Activated T-cell treated with anti-CD3 and anti-CD28 coated beads, Interleukin-2, amount 50 U/mL, for 24 hours (primary cell): ENCODE results near the gene DNMT3B.
"Not testable (repeated sequence)": the region's sequence is repeated elsewhere in the genome, so short reads cannot be mapped to it uniquely, and the experiment has no call there.

Experiments
- DNase-seq: peaks from one replicate; pipeline ENCODE4 v3.0.0-alpha.2; 2020
- H3K27ac Mint-ChIP-seq: 2 replicates; pipeline ENCODE4 v1.8.0; 2020; ENCODE audit warnings: mild to moderate bottlenecking, mixed read lengths
- H3K27me3 Mint-ChIP-seq: 2 replicates; pipeline ENCODE4 v1.8.0; 2020; ENCODE audit warnings: mixed read lengths
- H3K36me3 Mint-ChIP-seq: 2 replicates; pipeline ENCODE4 v1.8.0; 2020; ENCODE audit warnings: low read depth, mixed read lengths
- H3K4me1 Mint-ChIP-seq: 2 replicates; pipeline ENCODE4 v1.8.0; 2020; ENCODE audit warnings: low read depth, mixed read lengths
- H3K4me3 Mint-ChIP-seq: 2 replicates; pipeline ENCODE4 v1.8.0; 2020; ENCODE audit warnings: mild to moderate bottlenecking, moderate library complexity, mixed read lengths
- H3K9me3 Mint-ChIP-seq: 2 replicates; pipeline ENCODE4 v1.8.0; 2020; ENCODE audit warnings: mixed read lengths

The DNMT3B gene

GRCh38 chr20:32751702-32752457 lies 10.3 kb upstream of the DNMT3B start:
- Mint-ChIP-seq H3K27ac (no peak overlapping the region), H3K9me3 (no peaks in the 10 kb centered on the region), H3K4me1 (peaks cover 11% of the 10 kb centered on the region), H3K27me3 (no peaks in the 10 kb centered on the region), H3K4me3 (no peak overlapping the region), H3K36me3 (no peaks in the 10 kb centered on the region)
- DNase-seq, result no peak

- no peaks in the 10 kb centered on the region for H3K27me3 Mint-ChIP-seq
- H3K9me3 Mint-ChIP-seq, result no peaks in the 10 kb centered on the region
- no peaks in the 10 kb centered on the region for H3K36me3 Mint-ChIP-seq
- no peak overlapping the region for H3K4me3 Mint-ChIP-seq
- H3K27ac Mint-ChIP-seq, result peak overlapping the region; percentile 54
- peaks cover 11% of the 10 kb centered on the region for H3K4me1 Mint-ChIP-seq
- no peak for DNase-seq
Measured at GRCh38 chr20:32752458-32753250, 9.5 kb upstream of the DNMT3B start.

DNA sequence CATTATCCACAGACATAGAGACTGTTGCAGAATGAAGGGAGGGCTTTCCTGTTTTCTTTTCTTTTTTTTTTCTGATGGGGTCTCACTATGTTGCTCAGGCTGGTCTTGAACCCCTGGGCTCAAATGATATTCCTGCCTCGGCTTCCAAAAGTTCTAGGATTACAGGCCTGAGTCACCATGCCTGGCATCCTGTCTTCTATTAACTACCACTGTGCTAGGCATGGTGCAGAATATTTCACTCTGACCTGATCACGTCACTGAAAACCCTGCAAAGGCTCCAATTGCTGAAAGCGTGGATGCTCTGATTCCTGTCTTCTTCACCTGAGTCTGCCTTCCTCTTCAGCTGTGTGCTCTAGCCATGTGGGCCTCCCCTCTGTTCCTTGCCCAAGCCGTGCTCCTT lies 8.5 kb upstream of the DNMT3B start:
- Mint-ChIP-seq H3K4me3 (no peak overlapping the region), H3K36me3 (no peaks in the 10 kb centered on the region), H3K27ac (no peak overlapping the region), H3K4me1 (peaks cover 12% of the 10 kb centered on the region), H3K9me3 (no peaks in the 10 kb centered on the region), H3K27me3 (no peaks in the 10 kb centered on the region)
- DNase-seq, result no peak

DNA sequence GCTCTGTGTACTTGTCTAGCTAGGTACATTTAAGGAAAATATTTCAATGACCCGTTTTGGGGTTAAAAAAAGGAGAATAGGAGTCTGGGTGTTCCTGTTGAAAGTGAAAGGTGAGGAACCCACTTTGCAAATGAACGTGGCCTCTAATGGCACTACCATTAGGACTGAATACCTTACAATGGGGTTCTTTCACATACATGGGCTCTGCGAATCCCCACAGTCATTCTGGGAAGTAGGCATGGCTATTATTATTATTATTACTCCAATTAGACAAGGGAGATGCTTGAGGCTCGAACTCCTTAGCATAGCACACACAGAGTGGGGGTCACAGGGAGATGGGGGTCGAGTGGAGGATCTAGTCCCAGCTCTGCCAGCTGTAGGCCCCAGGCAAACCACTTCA lies 6.0 kb upstream of the DNMT3B start:
- H3K4me3 Mint-ChIP-seq, result no peak overlapping the region
- no peak overlapping the region for H3K27ac Mint-ChIP-seq
- peaks cover under 1% of the 10 kb centered on the region for H3K27me3 Mint-ChIP-seq
- H3K4me1 Mint-ChIP-seq, result peaks cover 16% of the 10 kb centered on the region
- H3K9me3 Mint-ChIP-seq, result no peaks in the 10 kb centered on the region
- H3K36me3 Mint-ChIP-seq, result no peaks in the 10 kb centered on the region
- DNase-seq, result no peak

- Mint-ChIP-seq H3K27me3 (peaks cover 8% of the 10 kb centered on the region), H3K9me3 (no peaks in the 10 kb centered on the region), H3K27ac (peak overlapping the region; percentile 69), H3K36me3 (no peaks in the 10 kb centered on the region), H3K4me3 (peak overlapping the region; percentile 77), H3K4me1 (peaks cover 17% of the 10 kb centered on the region)
- no peak for DNase-seq
Measured at GRCh38 chr20:32761417-32761830, 761 bp upstream of the DNMT3B start.

DNA sequence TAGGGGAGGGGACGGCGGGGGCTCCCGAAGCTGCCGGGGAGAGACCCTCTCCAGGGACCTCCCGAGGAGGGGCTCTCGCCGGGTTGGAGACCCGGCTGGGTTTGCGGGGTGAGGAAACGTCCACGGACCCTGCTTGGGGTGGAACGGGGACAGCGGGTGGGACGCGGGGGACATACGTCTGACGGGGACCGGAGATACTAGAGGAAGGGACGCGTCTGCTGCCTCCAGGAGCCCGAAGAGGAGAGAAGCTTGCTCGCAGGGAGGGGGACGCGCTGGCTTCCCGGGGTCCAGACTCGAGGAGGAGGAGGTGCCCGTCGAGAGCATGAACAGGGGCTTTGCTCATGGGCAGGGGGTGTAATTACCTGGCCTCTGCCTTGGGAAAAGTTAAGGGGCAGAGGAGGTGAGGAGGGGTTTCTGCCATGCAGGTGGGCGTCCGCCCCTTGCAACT lies 593 bp downstream of the DNMT3B start:
- Mint-ChIP-seq H3K36me3 (no peaks in the 10 kb centered on the region), H3K9me3 (no peaks in the 10 kb centered on the region), H3K27ac (peak overlapping the region; percentile 72), H3K4me1 (peaks cover 17% of the 10 kb centered on the region), H3K4me3 (peak overlapping the region; percentile 82), H3K27me3 (peaks cover 8% of the 10 kb centered on the region)
- DNase-seq, result no peak

DNA sequence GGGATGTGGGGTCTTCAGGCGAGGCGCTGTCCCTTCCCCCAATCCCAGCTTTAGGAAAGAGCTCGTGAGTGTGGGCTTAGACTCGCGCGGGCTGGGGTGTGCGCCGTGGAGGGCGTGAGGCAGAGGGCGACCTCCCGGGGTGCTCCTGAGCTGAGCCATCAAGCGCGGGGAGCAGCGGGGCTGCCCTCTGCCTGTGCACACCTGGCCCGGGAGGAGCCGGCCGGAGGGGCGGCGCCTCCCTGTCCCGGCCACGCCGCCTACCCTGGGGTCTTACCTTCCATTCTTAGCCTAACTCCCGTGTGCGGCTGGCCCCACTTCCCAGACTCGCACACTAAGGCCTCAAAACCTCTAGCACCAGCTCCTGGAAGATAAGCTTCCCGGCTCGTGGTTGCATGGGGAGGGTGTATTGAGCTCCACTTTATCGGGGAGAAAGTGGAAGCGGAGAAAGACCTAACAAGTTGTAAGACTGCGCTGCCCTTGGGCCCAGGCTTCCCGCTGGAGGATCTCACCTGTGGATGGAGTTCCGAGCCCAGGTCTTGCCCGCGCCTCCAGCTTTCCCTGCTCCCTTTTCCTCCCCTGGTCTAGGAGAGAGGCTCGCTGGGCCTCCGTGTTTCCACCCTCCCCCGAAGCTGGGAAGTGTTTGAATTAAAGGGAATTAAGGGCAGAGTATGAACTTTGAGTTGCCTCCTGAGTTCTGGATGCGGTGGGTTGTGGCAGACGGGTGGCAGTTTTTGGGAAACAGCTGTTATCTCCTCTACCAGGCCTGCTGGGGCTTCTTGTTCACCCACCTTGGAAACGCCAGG lies 1.2 kb downstream of the DNMT3B start:
- no peak overlapping the region for H3K27ac Mint-ChIP-seq
- H3K36me3 Mint-ChIP-seq, result no peaks in the 10 kb centered on the region
- peaks cover 17% of the 10 kb centered on the region for H3K4me1 Mint-ChIP-seq
- H3K9me3 Mint-ChIP-seq, result no peaks in the 10 kb centered on the region
- peak overlapping the region; percentile 82 for H3K4me3 Mint-ChIP-seq
- DNase-seq, result no peak
- H3K27me3 Mint-ChIP-seq, result peaks cover 8% of the 10 kb centered on the region

GRCh38 chr20:32764005-32764960 lies 2.1 kb downstream of the DNMT3B start:
- Mint-ChIP-seq H3K27me3 (peaks cover 8% of the 10 kb centered on the region), H3K27ac (no peak overlapping the region), H3K4me3 (peak overlapping the region; percentile 42), H3K4me1 (peaks cover 13% of the 10 kb centered on the region), H3K9me3 (no peaks in the 10 kb centered on the region), H3K36me3 (no peaks in the 10 kb centered on the region)
- no peak for DNase-seq

DNA sequence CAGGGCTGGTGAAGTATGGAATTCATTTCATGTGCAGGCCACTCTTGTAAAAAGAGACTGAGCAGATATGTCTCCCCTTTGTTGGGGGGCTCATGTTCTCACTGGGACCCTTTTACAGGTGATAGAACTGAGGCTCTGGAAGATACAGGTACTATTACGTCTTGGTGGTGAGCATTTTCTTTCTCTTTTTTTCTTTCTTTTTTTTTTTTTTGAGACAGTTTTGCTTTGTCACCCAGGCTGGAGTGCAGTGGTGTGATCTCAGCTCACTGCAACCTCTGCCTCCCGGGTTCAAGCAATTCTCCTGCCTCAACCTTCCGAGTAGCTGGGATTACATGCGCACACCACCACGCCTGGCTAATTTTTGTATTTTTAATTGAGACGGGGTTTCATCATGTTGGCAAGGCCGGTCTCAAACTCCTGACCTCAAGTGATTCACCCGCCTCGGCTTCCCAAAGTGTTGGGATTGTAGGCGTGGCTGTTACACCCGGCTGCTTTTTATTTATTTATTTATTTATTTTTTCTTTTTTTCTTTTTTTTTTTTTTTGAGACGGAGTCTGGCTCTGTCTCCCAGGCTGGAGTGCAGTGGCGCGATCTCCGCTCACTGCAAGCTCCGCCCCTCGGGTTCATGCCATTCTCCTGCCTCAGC lies 3.2 kb downstream of the DNMT3B start:
- not testable (repeated sequence) for H3K27ac Mint-ChIP-seq, H3K4me3 Mint-ChIP-seq, H3K27me3 Mint-ChIP-seq, DNase-seq, H3K9me3 Mint-ChIP-seq, H3K36me3 Mint-ChIP-seq
- peaks cover 13% of the 10 kb centered on the region for H3K4me1 Mint-ChIP-seq

- H3K4me1 Mint-ChIP-seq, result peaks cover 24% of the 10 kb centered on the region
- no peak overlapping the region for H3K4me3 Mint-ChIP-seq
- no peak overlapping the region for H3K27ac Mint-ChIP-seq
- peaks cover 6% of the 10 kb centered on the region for H3K27me3 Mint-ChIP-seq
- no peaks in the 10 kb centered on the region for H3K9me3 Mint-ChIP-seq
- no peak for DNase-seq
- no peaks in the 10 kb centered on the region for H3K36me3 Mint-ChIP-seq
Measured at GRCh38 chr20:32767418-32768198, 5.4 kb downstream of the DNMT3B start.

DNA sequence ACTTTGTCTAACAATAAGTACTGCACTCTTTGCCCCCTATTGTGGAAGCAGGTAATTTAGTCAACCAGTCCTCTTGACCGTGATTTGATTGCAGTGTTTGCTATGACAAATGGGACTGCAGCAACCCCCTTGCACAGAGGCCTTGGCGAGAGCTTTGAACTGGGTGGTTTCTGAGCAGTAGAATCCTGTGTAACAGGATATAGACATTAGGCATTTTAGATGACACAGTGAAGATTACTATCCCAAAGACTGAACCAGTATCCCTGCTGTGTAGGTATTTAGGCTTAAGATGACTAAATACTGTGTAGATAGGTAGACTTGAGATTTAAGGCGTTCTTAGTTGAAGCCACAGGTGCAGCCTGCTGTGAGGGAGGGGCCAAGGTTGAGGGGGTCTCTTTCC lies 9.9 kb downstream of the DNMT3B start:
- peaks cover 34% of the 10 kb centered on the region for H3K4me1 Mint-ChIP-seq
- no peaks in the 10 kb centered on the region for H3K9me3 Mint-ChIP-seq
- H3K36me3 Mint-ChIP-seq, result no peaks in the 10 kb centered on the region
- H3K4me3 Mint-ChIP-seq, result no peak overlapping the region
- peak overlapping the region; percentile 31 for H3K27ac Mint-ChIP-seq
- no peak for DNase-seq
- no peaks in the 10 kb centered on the region for H3K27me3 Mint-ChIP-seq

GRCh38 chr20:32773223-32773622 lies 11.0 kb downstream of the DNMT3B start:
- Mint-ChIP-seq H3K4me1 (peaks cover 35% of the 10 kb centered on the region), H3K27me3 (no peaks in the 10 kb centered on the region), H3K4me3 (no peak overlapping the region), H3K27ac (no peak overlapping the region), H3K36me3 (no peaks in the 10 kb centered on the region), H3K9me3 (no peaks in the 10 kb centered on the region)
- no peak for DNase-seq

- H3K4me1 Mint-ChIP-seq, result peaks cover 35% of the 10 kb centered on the region
Measured at GRCh38 chr20:32773855-32774254, 11.7 kb downstream of the DNMT3B start.

More at GRCh38 chr20:32773855-32774254, 11.7 kb downstream of the DNMT3B start:
- Mint-ChIP-seq H3K27ac (no peak overlapping the region), H3K4me3 (no peak overlapping the region), H3K36me3 (no peaks in the 10 kb centered on the region), H3K9me3 (no peaks in the 10 kb centered on the region), H3K27me3 (no peaks in the 10 kb centered on the region)
- DNase-seq, result no peak
